IMR-90 (cell line): ENCODE results near the gene PRR16. TPM values are rescaled to one million over a fixed set of nuclear protein-coding genes. Genes with fewer than 3 reads are reported as not detected.

Source experiments
- ATAC-seq: fragments of 200-7000 bp; cut with Tn5 transposase; 2 replicates; pipeline ENCODE4 v1.9.1; 2020; ENCODE audit warnings: low read depth, mild to moderate bottlenecking, moderate library complexity
- BruUV-seq: library from RNA; stranded (reverse); fragments of 400-500 nt; replicated peaks from 2 replicates; lab custom pipeline; 2021; lab: Mats Ljungman, UMichigan
- CTCF ChIA-PET: fragments of 300-600 bp; formaldehyde crosslinking; extraction: SDS; loops from one replicate; lab custom pipeline; 2021; ENCODE audit warnings: antibody characterized with exemption; lab: Yijun Ruan, JAX
- POLR2A ChIA-PET: fragments of 300-600 bp; sonication (Branson Sonifier 250); formaldehyde crosslinking; loops from one replicate; lab custom pipeline; 2022; ENCODE audit warnings: antibody characterized with exemption; ENCODE audit not compliant: unreplicated experiment; lab: Charles Lee
- DNase-seq: peaks from one replicate; pipeline ENCODE4 v3.0.0; 2013
- H2AFZ ChIP-seq: replicated peaks from 2 replicates; pipeline ENCODE3; 2013; ENCODE audit warnings: low read length, mild to moderate bottlenecking; ENCODE audit not compliant: poor library complexity
- H2AK5ac ChIP-seq: 2 replicates; pipeline ENCODE4 v1.6.1; 2013; ENCODE audit warnings: low read depth, low read length, inconsistent platforms
- H2AK9ac ChIP-seq: replicated peaks from 2 replicates; pipeline ENCODE3; 2013; ENCODE audit warnings: mild to moderate bottlenecking, low read depth, low read length, moderate library complexity; ENCODE audit not compliant: poor library complexity
- H2BK120ac ChIP-seq: 2 replicates; pipeline ENCODE4 v1.6.1; 2013; ENCODE audit warnings: low read depth, low read length, inconsistent platforms
- H2BK15ac ChIP-seq: 3 replicates; pipeline ENCODE4 v1.6.1; 2013; ENCODE audit warnings: low read depth, low read length, inconsistent platforms
- H2BK20ac ChIP-seq: 2 replicates; pipeline ENCODE4 v1.6.1; 2013; ENCODE audit warnings: low read depth, mild to moderate bottlenecking, inconsistent platforms, low read length, moderate library complexity
- H2BK5ac ChIP-seq: 2 replicates; pipeline ENCODE4 v1.6.1; 2013; ENCODE audit warnings: mild to moderate bottlenecking, low read depth, low read length, inconsistent platforms; ENCODE audit not compliant: poor library complexity, severe bottlenecking
- H3K14ac ChIP-seq: replicated peaks from 2 replicates; pipeline ENCODE4 v1.6.1; 2013; ENCODE audit warnings: low read depth, low read length, inconsistent platforms
- H3K18ac ChIP-seq: 2 replicates; pipeline ENCODE4 v1.6.1; 2013; ENCODE audit warnings: low read depth, low read length, control low read depth
- H3K23ac ChIP-seq: 2 replicates; pipeline ENCODE4 v1.6.1; 2013; ENCODE audit warnings: low read depth, low read length, inconsistent platforms
- H3K27ac ChIP-seq: 2 replicates; pipeline ENCODE4 v1.5.1; 2013; ENCODE audit warnings: mild to moderate bottlenecking, control low read depth, low read length; ENCODE audit not compliant: insufficient read depth
- H3K27me3 ChIP-seq: 2 replicates; pipeline ENCODE4 v1.6.1; 2013; ENCODE audit warnings: low read length; ENCODE audit not compliant: control insufficient read depth, insufficient read depth
- H3K36me3 ChIP-seq: 2 replicates; pipeline ENCODE4 v1.6.1; 2013; ENCODE audit warnings: low read length, mixed read lengths; ENCODE audit not compliant: control insufficient read depth, insufficient read depth
- H3K4ac ChIP-seq: 2 replicates; pipeline ENCODE4 v1.6.1; 2013; ENCODE audit warnings: low read depth, low read length, inconsistent platforms
- H3K4me1 ChIP-seq: 2 replicates; pipeline ENCODE4 v1.6.1; 2013; ENCODE audit warnings: low read length, mixed read lengths; ENCODE audit not compliant: control insufficient read depth, insufficient read depth
- H3K4me2 ChIP-seq: 2 replicates; pipeline ENCODE4 v1.6.1; 2013; ENCODE audit warnings: low read depth, mild to moderate bottlenecking, control low read depth, low read length, moderate library complexity
- H3K4me3 ChIP-seq: 2 replicates; pipeline ENCODE4 v1.5.1; 2013; ENCODE audit warnings: low read depth, mild to moderate bottlenecking, control low read depth, low read length, moderate library complexity; ENCODE audit not compliant: insufficient read depth
- H3K56ac ChIP-seq: 2 replicates; pipeline ENCODE4 v1.6.1; 2013; ENCODE audit warnings: low read length, inconsistent platforms; ENCODE audit not compliant: insufficient read depth; ENCODE audit errors: extremely low read depth
- H3K79me1 ChIP-seq, 2 experiments: 2 replicates each; pipeline ENCODE4 v1.6.1; 2013; ENCODE audit warnings: low read length in 2 of 2, inconsistent platforms in 1 of 2, low read depth in 1 of 2
- H3K9ac ChIP-seq: 2 replicates; pipeline ENCODE4 v1.6.1; 2013; ENCODE audit warnings: low read depth, low read length, control low read depth
- H3K9me1 ChIP-seq: 2 replicates; pipeline ENCODE4 v1.6.1; 2013; ENCODE audit warnings: low read length, inconsistent platforms; ENCODE audit not compliant: insufficient read depth
- H3K9me3 ChIP-seq: 2 replicates; pipeline ENCODE4 v1.6.1; 2013; ENCODE audit warnings: low read length; ENCODE audit not compliant: control insufficient read depth, insufficient read depth
- H4K20me1 ChIP-seq: 2 replicates; pipeline ENCODE4 v1.6.1; 2013; ENCODE audit warnings: low read length, inconsistent platforms; ENCODE audit not compliant: insufficient read depth
- H4K5ac ChIP-seq: 2 replicates; pipeline ENCODE4 v1.6.1; 2013; ENCODE audit warnings: mild to moderate bottlenecking, low read depth, low read length, control low read depth
- H4K8ac ChIP-seq, 2 experiments: 2 replicates each; pipeline ENCODE4 v1.6.1; 2013; ENCODE audit warnings: low read depth in 2 of 2, low read length in 2 of 2, control low read depth in 1 of 2, inconsistent platforms in 1 of 2
- H4K91ac ChIP-seq: 2 replicates; pipeline ENCODE4 v1.6.1; 2013; ENCODE audit warnings: low read depth, low read length, inconsistent platforms; ENCODE audit not compliant: insufficient read depth
- BHLHE40 ChIP-seq: fragments of 150-350 bp; IDR thresholded peaks from 2 replicates; pipeline ENCODE4 v1.6.1; 2016; ENCODE audit warnings: mild to moderate bottlenecking, low read depth, low read length
- CEBPB ChIP-seq: IDR thresholded peaks from 2 replicates; pipeline ENCODE4 v1.6.1; 2012; ENCODE audit warnings: low read depth, low read length, improper control_type of control experiment
- FOS ChIP-seq: fragments of 150-350 bp; IDR thresholded peaks from 2 replicates; pipeline ENCODE4 v1.6.1; 2016; ENCODE audit warnings: low read depth, low read length
- MAFK ChIP-seq: IDR thresholded peaks from 2 replicates; pipeline ENCODE4 v1.6.1; 2012; ENCODE audit warnings: low read depth, low read length, improper control_type of control experiment
- MXI1 ChIP-seq: IDR thresholded peaks from 2 replicates; pipeline ENCODE4 v1.6.1; 2012; ENCODE audit warnings: low read depth, mild to moderate bottlenecking, low read length, moderate library complexity, borderline replicate concordance
- NFE2L2 ChIP-seq: fragments of 150-350 bp; IDR thresholded peaks from 2 replicates; pipeline ENCODE4 v1.6.1; 2016; ENCODE audit warnings: low read depth, mild to moderate bottlenecking, low read length
- POLR2A ChIP-seq: IDR thresholded peaks from 2 replicates; pipeline ENCODE4 v1.6.1; 2012; ENCODE audit warnings: mild to moderate bottlenecking, low read depth, low read length
- RAD21 ChIP-seq: IDR thresholded peaks from 2 replicates; pipeline ENCODE4 v1.6.1; 2012; ENCODE audit warnings: low read length, improper control_type of control experiment
- RCOR1 ChIP-seq: IDR thresholded peaks from 2 replicates; pipeline ENCODE4 v1.6.1; 2012; ENCODE audit warnings: mild to moderate bottlenecking, low read length, improper control_type of control experiment; ENCODE audit not compliant: insufficient replicate concordance
- WGBS, 2 experiments: methylation state at CpG; one replicate each; pipeline versions ENCODE4 v1.1.5 to v1.1.7; 2013; ENCODE audit warnings: missing lambda C conversion rate in 2 of 2; ENCODE audit not compliant: insufficient read length in 1 of 2; ENCODE audit errors: extremely low coverage in 2 of 2; 5-methylcytosine and 5-hydroxymethylcytosine counted together
- dilution Hi-C: fragments of 300-500 bp; cut with HindIII; formaldehyde crosslinking; loops from one replicate; pipeline ENCODE4 v1.14.3; 2018; ENCODE audit warnings: low sequenced_read_pairs; ENCODE audit not compliant: unreplicated experiment
- in situ Hi-C: fragments of 300-500 bp; cut with MboI; formaldehyde crosslinking; loops from 3 replicates; pipeline ENCODE4 v1.14.3; 2019; ENCODE audit warnings: low sequenced_read_pairs, inconsistent platforms, mixed read lengths
- intact Hi-C: fragments of 100-400 bp; cut with micrococcal nuclease; formaldehyde crosslinking; loops from 2 replicates; pipeline ENCODE4 v1.10.0; 2022
- polyA plus RNA-seq, 3 experiments: library from polyadenylated mRNA; depleted of rRNA; stranded (reverse); fragments of >200 nt; gene quantifications; 2 replicates each; pipeline ENCODE4 v1.2.3, GENCODE V29; 2012; ENCODE audit warnings: low replicate concordance in 1 of 3
- total RNA-seq: library from RNA; depleted of rRNA; stranded (reverse); fragments of >200 nt; gene quantifications from 2 replicates; pipeline ENCODE4 v1.2.3, GENCODE V29; 2012
- TF ChIP-seq, protein P1 (sequence below): conservative IDR thresholded peaks from 2 replicates; pipeline ENCODE4 v1.5.1; 2012; ENCODE audit warnings: mild to moderate bottlenecking, low read depth, low read length, improper control_type of control experiment

Gene PRR16
- total and polyA plus RNA-seq, 2 of the 4 experiments (the other 2 are of a cell fraction) = 9.9 to 45.2 TPM

GRCh38 chr5:120703918-120704587, 240.0 kb downstream of the PRR16 start:
- no TSS peak for BruUV-seq
- dilution Hi-C loops = no loop called here
- Histone ChIP-seq H3K4me1 (no peaks in the 10 kb centered on the region), H2BK5ac (no peak overlapping the region), H3K4me2 (no peak overlapping the region), H3K27ac (no peak overlapping the region), H3K4ac (no peak overlapping the region), H3K18ac (no peak overlapping the region; the same call in 1 of the 2 replicates), H3K9me3 (no peaks in the 10 kb centered on the region), H3K9me1 (no peaks in the 10 kb centered on the region), H4K20me1 (no peaks in the 10 kb centered on the region), H2AK5ac (no peak overlapping the region), H4K5ac (no peak overlapping the region), H2BK20ac (no peak overlapping the region), H3K79me1 (no peaks in the 10 kb centered on the region), H3K36me3 (no peaks in the 10 kb centered on the region), H4K91ac (no peak overlapping the region), H3K9ac (no peak overlapping the region), H3K23ac (no peak overlapping the region), H2AFZ (no peak overlapping the region), H3K14ac (no peak overlapping the region), H3K27me3 (no peaks in the 10 kb centered on the region), H2BK15ac (no peak overlapping the region; the same call in 2 of the 3 replicates), H3K56ac (no peak overlapping the region), H3K4me3 (no peak overlapping the region), H2BK120ac (no peak overlapping the region), H4K8ac (no peak overlapping the region), H2AK9ac (no peak overlapping the region)
- no peak for DNase-seq
- intact Hi-C loops = no loop called here
- CTCF ChIA-PET = no interaction called here
- in situ Hi-C loops = no loop called here
- WGBS, 2 experiments = no CpG with 5 or more reads among the region's 1 CpG
- POLR2A ChIA-PET = no interaction called here
- no peak for TF ChIP-seq MAFK
- TF ChIP-seq CEBPB = no peak
- TF ChIP-seq MXI1 = no peak
- TF ChIP-seq FOS = no peak
- no peak for TF ChIP-seq BHLHE40
- TF ChIP-seq POLR2A = no peak
- TF ChIP-seq RAD21 = no peak
- no peak for TF ChIP-seq NFE2L2
- TF ChIP-seq, protein P1, sequence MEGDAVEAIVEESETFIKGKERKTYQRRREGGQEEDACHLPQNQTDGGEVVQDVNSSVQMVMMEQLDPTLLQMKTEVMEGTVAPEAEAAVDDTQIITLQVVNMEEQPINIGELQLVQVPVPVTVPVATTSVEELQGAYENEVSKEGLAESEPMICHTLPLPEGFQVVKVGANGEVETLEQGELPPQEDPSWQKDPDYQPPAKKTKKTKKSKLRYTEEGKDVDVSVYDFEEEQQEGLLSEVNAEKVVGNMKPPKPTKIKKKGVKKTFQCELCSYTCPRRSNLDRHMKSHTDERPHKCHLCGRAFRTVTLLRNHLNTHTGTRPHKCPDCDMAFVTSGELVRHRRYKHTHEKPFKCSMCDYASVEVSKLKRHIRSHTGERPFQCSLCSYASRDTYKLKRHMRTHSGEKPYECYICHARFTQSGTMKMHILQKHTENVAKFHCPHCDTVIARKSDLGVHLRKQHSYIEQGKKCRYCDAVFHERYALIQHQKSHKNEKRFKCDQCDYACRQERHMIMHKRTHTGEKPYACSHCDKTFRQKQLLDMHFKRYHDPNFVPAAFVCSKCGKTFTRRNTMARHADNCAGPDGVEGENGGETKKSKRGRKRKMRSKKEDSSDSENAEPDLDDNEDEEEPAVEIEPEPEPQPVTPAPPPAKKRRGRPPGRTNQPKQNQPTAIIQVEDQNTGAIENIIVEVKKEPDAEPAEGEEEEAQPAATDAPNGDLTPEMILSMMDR = no peak
- no peak for TF ChIP-seq RCOR1
- ATAC-seq = no peak
